Measurements from ENCODE around the gene SPTBN4.

DNA sequence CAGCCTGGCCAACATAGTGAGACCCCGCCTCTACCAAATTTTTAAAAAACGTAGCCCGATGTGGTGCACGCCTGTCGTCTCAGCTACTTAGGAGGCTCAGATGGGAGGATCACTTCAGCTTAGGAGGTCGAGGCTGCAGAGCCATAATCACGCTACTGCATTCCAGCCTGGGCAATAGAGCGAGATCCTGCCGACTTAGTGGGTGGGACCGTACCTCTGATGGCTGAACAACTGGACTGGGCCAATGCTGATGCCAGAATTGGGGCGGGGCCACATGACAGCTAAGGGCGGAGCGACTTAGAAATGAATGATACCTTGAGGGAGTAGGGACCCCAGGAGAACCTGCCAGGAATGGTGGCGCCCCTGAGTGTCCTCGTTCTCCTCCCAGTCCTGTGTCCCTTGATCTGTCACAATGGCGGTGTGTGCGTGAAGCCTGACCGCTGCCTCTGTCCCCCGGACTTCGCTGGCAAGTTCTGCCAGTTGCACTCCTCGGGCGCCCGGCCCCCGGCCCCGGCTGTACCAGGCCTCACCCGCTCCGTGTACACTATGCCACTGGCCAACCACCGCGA, 137.9 kb downstream of the SPTBN4 start:
- TF ChIP-seq, protein P1, sequence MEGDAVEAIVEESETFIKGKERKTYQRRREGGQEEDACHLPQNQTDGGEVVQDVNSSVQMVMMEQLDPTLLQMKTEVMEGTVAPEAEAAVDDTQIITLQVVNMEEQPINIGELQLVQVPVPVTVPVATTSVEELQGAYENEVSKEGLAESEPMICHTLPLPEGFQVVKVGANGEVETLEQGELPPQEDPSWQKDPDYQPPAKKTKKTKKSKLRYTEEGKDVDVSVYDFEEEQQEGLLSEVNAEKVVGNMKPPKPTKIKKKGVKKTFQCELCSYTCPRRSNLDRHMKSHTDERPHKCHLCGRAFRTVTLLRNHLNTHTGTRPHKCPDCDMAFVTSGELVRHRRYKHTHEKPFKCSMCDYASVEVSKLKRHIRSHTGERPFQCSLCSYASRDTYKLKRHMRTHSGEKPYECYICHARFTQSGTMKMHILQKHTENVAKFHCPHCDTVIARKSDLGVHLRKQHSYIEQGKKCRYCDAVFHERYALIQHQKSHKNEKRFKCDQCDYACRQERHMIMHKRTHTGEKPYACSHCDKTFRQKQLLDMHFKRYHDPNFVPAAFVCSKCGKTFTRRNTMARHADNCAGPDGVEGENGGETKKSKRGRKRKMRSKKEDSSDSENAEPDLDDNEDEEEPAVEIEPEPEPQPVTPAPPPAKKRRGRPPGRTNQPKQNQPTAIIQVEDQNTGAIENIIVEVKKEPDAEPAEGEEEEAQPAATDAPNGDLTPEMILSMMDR (conservative IDR thresholded peaks at IDR 0.05 in 1 of 2, IDR thresholded peaks at IDR 0.05 in 1 of 2; ENCODE audit: low read depth in 1 of 2, low read length in 2 of 2) = no peak
- TF ChIP-seq EZH2 (IDR thresholded peaks at IDR 0.05; ENCODE audit: low read length, missing control alignments) = no peak

Data from fibroblast of lung (primary cell).